Measurements from ENCODE around the gene MRPS33. TPM values are rescaled to one million over a fixed set of nuclear protein-coding genes. Genes with fewer than 3 reads are reported as not detected.
"Not testable (repeated sequence)": the region's sequence is repeated elsewhere in the genome, so short reads cannot be mapped to it uniquely, and the experiment has no call there.

The MRPS33 gene
- polyA plus RNA-seq, 1 experiment = 30.6 TPM

DNA sequence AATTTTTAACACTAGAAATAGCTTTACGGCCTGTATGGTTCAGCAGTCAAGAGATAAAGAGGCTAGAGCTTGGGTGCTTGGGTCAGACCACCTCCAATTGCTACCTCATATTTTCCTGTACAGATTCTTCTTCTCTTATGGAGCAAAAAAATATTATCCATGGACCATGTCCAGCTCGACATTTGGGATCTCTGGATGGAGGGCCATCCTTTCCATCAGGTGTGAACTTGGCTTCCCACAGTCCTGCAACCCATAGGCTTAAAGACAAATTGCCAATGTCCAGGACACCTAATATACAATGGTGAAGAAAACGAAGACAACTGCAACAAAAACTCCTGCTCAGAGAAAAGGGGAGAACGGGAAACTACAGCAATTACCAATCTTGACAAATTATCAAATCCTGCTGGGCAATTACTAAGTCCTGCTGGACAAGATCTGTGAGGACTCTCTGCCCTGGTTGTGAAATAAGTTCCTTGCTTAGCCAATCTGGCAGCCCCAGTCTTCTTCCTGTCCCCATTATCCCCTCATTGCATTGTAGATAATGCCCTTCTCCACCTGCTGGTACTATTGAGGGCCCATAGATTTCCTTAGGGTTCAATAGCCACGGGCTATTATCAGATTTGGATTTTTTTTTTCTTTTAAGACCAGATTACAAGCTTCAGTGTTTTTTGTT, 48.1 kb downstream of the MRPS33 start:
- no peak for DNase-seq (ENCODE audit: low read depth)
- Histone ChIP-seq H3K36me3 (ENCODE audit: control insufficient read depth, insufficient read depth, low read length) (no peaks in the 10 kb centered on the region), H3K4me3 (ENCODE audit: low read depth, low read length) (no peak overlapping the region), H3K27me3 (ENCODE audit: control insufficient read depth, insufficient read depth, low read length) (no peaks in the 10 kb centered on the region; the same call in 1 of the 2 replicates)
- ChIA-PET CTCF (no interaction called here), POLR2A (no interaction called here)
- TF ChIP-seq, protein P1, sequence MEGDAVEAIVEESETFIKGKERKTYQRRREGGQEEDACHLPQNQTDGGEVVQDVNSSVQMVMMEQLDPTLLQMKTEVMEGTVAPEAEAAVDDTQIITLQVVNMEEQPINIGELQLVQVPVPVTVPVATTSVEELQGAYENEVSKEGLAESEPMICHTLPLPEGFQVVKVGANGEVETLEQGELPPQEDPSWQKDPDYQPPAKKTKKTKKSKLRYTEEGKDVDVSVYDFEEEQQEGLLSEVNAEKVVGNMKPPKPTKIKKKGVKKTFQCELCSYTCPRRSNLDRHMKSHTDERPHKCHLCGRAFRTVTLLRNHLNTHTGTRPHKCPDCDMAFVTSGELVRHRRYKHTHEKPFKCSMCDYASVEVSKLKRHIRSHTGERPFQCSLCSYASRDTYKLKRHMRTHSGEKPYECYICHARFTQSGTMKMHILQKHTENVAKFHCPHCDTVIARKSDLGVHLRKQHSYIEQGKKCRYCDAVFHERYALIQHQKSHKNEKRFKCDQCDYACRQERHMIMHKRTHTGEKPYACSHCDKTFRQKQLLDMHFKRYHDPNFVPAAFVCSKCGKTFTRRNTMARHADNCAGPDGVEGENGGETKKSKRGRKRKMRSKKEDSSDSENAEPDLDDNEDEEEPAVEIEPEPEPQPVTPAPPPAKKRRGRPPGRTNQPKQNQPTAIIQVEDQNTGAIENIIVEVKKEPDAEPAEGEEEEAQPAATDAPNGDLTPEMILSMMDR (IDR thresholded peaks at IDR 0.05; ENCODE audit: insufficient read depth, low read depth, low read length) = no peak

DNA sequence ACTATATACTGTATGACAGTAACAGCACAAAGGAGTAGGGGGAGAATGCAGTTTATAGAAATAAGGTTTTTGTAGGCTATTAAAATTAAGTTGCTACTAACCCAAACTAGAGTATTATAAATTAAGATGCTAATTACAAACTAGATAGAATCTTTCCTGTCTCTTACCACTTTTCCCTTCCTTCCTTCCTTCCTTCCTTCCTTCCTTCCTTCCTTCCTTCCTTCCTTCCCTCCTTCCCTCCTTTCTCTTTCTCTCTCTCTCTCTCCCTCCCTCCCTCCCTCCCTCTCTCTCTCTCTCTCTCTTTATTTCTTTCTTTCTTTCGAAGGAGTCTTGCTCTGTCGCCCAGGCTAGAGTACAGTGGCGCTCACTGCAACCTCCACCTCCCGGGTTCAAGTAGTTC, 53.6 kb downstream of the MRPS33 start:
- ChIA-PET CTCF (no interaction called here), POLR2A (no interaction called here)
- Histone ChIP-seq H3K27me3 (ENCODE audit: control insufficient read depth, insufficient read depth, low read length) (no peaks in the 10 kb centered on the region), H3K4me3 (ENCODE audit: low read depth, low read length) (no peak overlapping the region), H3K36me3 (ENCODE audit: control insufficient read depth, insufficient read depth, low read length) (no peaks in the 10 kb centered on the region)
- no peak for DNase-seq (ENCODE audit: low read depth)
- TF ChIP-seq, protein P1 (IDR thresholded peaks at IDR 0.05; ENCODE audit: insufficient read depth, low read depth, low read length) = no peak

DNA sequence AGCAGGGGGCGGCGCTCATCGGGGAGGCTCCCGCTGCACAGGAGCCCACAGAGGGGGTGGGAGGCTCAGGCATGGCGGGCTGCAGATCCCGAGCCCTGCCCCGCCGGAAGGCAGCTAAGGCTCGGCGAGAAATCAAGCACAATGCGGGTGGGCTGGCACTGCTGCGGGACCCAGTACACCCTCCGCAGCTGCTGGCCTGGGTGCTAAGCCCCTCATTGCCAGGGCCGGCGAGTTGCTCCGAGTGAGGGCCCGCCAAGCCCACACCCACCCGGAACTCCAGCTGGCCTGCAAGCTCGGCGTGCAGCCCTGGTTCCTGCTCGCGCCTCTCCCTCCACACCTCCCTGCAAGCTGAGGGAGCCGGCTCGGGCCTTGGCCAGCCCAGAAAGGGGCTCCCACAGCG, 57.8 kb downstream of the MRPS33 start:
- CTCF ChIA-PET; H3K4me3 ChIP-seq (ENCODE audit: low read depth, low read length): not testable (repeated sequence)

More for the DNA sequence above, 57.8 kb downstream of the MRPS33 start:
- H3K36me3 ChIP-seq (ENCODE audit: control insufficient read depth, insufficient read depth, low read length); DNase-seq (ENCODE audit: low read depth); POLR2A ChIA-PET; H3K27me3 ChIP-seq (ENCODE audit: control insufficient read depth, insufficient read depth, low read length): not testable (repeated sequence)

Small RNA genes lying within 50 kb of the gene (small RNA-seq; reads per million reads assigned to genes)
- gene RNU4-74P (ENCODE audit: insufficient read length, low read depth, low replicate concordance) = not detected

Other genes starting within 250 kb of the MRPS33 start
- gene BRAF, start 90.0 kb downstream of the MRPS33 start, polyA plus RNA-seq (2011; rRNA removed) = 8.9 and 16.6 TPM in 2 replicates
- gene TMEM178B, start 59.1 kb upstream of the MRPS33 start, polyA plus RNA-seq (2011; rRNA removed) = 0.43 and 0.59 TPM in 2 replicates

Data from BJ (cell line).